Colonic mucosa (tissue), 4 donors: ENCODE data around the gene CBX5. TPM values are rescaled to one million over a fixed set of nuclear protein-coding genes. Genes with fewer than 3 reads are reported as not detected.

Experiments
- DNase-seq: peaks from one replicate; pipeline ENCODE4 v3.0.0-alpha.2; 2020
- H3K27ac ChIP-seq: fragments of 200-600 bp; one replicate; pipeline ENCODE4 v1.8.0; 2021
- H3K27me3 ChIP-seq: fragments of 200-600 bp; one replicate; pipeline ENCODE4 v1.8.0; 2021
- H3K36me3 ChIP-seq: fragments of 200-600 bp; one replicate; pipeline ENCODE4 v1.8.0; 2021
- H3K4me1 ChIP-seq: fragments of 200-600 bp; one replicate; pipeline ENCODE4 v1.8.0; 2021; ENCODE audit warnings: mild to moderate bottlenecking
- H3K4me3 ChIP-seq: fragments of 200-600 bp; one replicate; pipeline ENCODE4 v1.8.0; 2021
- H3K9ac ChIP-seq, 2 donors: one replicate each; pipeline ENCODE4 v1.7.0; 2013; ENCODE audit warnings: control low read depth in 2 of 2, low read depth in 2 of 2, low read length in 2 of 2
- H3K9me3 ChIP-seq: fragments of 200-600 bp; one replicate; pipeline ENCODE4 v1.8.0; 2021
- intact Hi-C: fragments of 100-400 bp; cut with DNase I; formaldehyde crosslinking; loops from one replicate; pipeline ENCODE4 v1.14.1; 2022
- total RNA-seq, 2 donors: library from RNA; stranded (reverse); fragmentation: NEBNext Ultra II Directional in 1 of 2; extraction: Animal tissue kit (Norgen Biotek cat#: 25700) in 1 of 2; gene quantifications; one replicate each; pipeline ENCODE4 v1.2.1, GENCODE V29; 2021
- TF ChIP-seq, protein P1 (sequence below): fragments of 200-600 bp; IDR thresholded peaks from one replicate; pipeline ENCODE4 v1.8.0; 2022; ENCODE audit warnings: antibody characterized with exemption, mild to moderate bottlenecking
- donor health status: healthy.
- donor health status: DM: no; HTN: no; CAD: no.
- donor health status: DM: no; HTN: no; CAD: no.

CBX5 gene
- total RNA-seq, 2 donors from 2014 or later, result 49.3 to 77.5 TPM

DNA sequence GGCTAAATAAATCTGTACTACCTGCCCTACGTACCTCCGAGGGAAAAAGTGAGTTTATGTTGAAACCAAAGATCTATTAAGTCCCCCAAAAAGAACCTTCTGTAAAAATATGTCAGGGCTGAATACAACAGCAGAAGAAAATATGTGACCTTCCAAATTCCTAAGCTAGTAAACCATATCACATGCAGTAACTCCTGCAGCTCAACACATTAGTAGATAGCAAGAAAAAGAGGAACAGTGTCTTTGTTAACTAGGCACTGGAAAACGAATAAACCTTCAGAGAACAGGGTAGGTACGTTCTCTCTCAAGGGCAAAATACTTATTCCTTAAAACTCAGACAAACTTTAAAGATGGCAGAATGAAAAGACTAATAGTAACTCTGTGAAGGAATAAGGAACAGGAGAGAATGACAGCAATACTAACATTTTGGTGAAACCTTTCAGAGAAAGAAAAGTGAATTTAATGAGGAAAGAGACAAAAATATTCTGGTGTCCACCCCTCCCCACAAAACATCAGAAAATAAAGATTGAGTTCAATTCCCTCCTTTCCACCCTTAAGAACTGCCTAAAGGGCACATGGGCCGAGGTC is 18.0 kb downstream of the CBX5 start:
- Histone ChIP-seq H3K9ac (no peak overlapping the region), H3K27me3 (no peaks in the 10 kb centered on the region), H3K9me3 (no peaks in the 10 kb centered on the region), H3K36me3 (no peaks in the 10 kb centered on the region), H3K4me3 (no peak overlapping the region), H3K27ac (no peak overlapping the region), H3K4me1 (no peaks in the 10 kb centered on the region)
- DNase-seq, result no peak
- intact Hi-C loops, result no loop called here
- TF ChIP-seq, protein P1, sequence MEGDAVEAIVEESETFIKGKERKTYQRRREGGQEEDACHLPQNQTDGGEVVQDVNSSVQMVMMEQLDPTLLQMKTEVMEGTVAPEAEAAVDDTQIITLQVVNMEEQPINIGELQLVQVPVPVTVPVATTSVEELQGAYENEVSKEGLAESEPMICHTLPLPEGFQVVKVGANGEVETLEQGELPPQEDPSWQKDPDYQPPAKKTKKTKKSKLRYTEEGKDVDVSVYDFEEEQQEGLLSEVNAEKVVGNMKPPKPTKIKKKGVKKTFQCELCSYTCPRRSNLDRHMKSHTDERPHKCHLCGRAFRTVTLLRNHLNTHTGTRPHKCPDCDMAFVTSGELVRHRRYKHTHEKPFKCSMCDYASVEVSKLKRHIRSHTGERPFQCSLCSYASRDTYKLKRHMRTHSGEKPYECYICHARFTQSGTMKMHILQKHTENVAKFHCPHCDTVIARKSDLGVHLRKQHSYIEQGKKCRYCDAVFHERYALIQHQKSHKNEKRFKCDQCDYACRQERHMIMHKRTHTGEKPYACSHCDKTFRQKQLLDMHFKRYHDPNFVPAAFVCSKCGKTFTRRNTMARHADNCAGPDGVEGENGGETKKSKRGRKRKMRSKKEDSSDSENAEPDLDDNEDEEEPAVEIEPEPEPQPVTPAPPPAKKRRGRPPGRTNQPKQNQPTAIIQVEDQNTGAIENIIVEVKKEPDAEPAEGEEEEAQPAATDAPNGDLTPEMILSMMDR, result no peak

DNA sequence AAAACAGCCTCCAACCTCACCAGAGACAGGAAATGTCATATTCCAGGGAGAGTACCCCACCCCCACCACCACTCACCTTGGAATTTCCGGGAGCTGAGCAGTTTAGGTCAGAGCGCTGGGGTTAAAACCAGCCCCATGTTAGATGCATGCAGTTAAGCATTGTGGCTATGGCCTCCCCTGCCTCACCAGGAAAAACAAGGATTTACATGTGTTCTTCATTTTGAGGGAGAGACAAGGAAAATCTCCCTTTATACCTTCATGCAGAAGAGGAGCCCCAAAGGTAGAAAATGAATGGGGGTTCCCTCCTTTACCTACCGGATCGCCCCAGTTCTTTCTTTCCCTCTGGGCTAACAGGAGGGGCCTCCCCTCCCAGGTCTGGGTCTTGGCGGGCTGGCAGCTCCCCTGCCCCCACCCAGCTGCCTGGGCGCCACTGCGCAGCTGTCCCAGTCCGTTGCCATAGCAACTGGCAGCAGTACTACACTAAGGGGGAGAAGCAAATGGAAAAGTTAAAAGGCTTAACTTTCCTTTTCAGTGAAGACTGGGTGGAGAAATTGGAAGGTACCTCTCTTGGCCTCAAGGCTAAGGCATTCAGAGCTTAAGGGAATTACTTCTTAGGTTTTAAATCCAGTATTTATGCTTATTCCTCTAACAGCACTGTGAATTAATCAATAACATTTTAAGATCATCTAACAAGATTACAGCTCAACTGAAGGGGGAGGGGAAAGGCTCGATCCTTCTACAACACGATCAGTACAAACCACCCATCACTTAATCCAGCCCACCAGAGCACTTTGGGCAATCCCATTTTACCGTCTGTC is 20.5 kb downstream of the CBX5 start:
- no peak overlapping the region for H3K4me3 ChIP-seq
- H3K27me3 ChIP-seq, result no peaks in the 10 kb centered on the region
- peak overlapping the region; percentile 13 for H3K27ac ChIP-seq
- peak overlapping the region in 1 of 2 donors; percentile 32 for H3K9ac ChIP-seq
- peak; percentile 57 for DNase-seq
- H3K4me1 ChIP-seq, result no peaks in the 10 kb centered on the region
- no peaks in the 10 kb centered on the region for H3K9me3 ChIP-seq
- no peaks in the 10 kb centered on the region for H3K36me3 ChIP-seq
- TF ChIP-seq, protein P1, result no peak
- intact Hi-C loops, result no loop called here

DNA sequence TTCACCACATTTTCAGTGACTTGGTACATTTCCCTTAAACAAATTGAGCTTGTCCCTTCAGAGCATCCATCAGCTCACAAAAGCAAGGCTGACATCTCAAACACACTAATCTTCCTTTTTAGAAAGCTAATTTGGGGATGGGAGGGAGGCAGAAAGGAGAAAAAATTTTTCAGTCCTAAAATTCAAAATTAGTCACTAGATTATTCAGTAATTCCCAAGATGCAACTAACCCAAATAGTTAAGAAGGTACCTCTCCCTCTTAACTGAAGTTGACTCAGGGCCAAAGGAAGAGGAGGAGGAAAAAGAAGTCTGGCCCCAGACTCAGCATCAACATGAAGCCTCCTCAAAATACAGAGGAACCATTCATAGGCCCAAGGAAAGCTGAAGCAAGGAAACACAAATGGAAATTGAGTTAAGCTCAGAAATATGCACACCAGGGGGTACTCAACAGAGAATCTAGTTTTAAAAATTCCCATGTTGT is 21.7 kb downstream of the CBX5 start:
- no peak for DNase-seq
- TF ChIP-seq, protein P1, result no peak
- Histone ChIP-seq H3K27me3 (no peaks in the 10 kb centered on the region), H3K36me3 (no peaks in the 10 kb centered on the region), H3K9me3 (no peaks in the 10 kb centered on the region), H3K4me1 (no peaks in the 10 kb centered on the region), H3K4me3 (no peak overlapping the region), H3K9ac (no peak overlapping the region), H3K27ac (no peak overlapping the region)
- intact Hi-C loops, result no loop called here

GRCh38 chr12:54257332-54257731 is 22.6 kb downstream of the CBX5 start:
- TF ChIP-seq, protein P1, result no peak
- no peaks in the 10 kb centered on the region for H3K4me1 ChIP-seq
- no peak overlapping the region for H3K9ac ChIP-seq
- DNase-seq, result no peak
- no peaks in the 10 kb centered on the region for H3K36me3 ChIP-seq
- no peak overlapping the region for H3K4me3 ChIP-seq
- no peaks in the 10 kb centered on the region for H3K9me3 ChIP-seq
- no peaks in the 10 kb centered on the region for H3K27me3 ChIP-seq
- intact Hi-C loops, result no loop called here
- no peak overlapping the region for H3K27ac ChIP-seq

DNA sequence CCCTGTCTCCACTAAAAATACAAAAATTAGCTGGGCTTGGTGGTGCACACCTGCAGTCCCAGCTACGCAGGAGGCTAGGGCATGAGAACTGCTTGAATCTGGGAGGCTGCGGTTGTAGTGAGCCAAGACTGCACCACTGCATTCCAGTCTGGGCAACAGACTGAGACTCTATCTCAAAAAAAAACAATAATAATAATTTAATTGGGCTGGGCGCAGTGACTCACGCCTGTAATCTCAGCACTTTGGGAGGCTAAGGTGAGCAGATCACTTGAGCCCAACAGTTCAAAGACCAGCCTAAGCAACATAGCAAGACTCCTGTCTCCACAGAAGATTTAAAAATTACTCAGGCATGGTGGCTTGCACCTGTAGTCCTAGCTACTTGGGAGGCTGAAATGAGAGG is 26.7 kb downstream of the CBX5 start:
- no peaks in the 10 kb centered on the region for H3K4me1 ChIP-seq
- no peaks in the 10 kb centered on the region for H3K27me3 ChIP-seq
- no peak overlapping the region for H3K4me3 ChIP-seq
- H3K9ac ChIP-seq, result no peak overlapping the region
- DNase-seq, result no peak
- no peak overlapping the region for H3K27ac ChIP-seq
- no peaks in the 10 kb centered on the region for H3K36me3 ChIP-seq
- TF ChIP-seq, protein P1, result no peak
- intact Hi-C loops, result no loop called here
- no peaks in the 10 kb centered on the region for H3K9me3 ChIP-seq
